Trophoblast cell (in vitro differentiated cells and primary cell): ENCODE data around the gene LIPI. TPM values are rescaled to one million over a fixed set of nuclear protein-coding genes. Genes with fewer than 3 reads are reported as not detected.

Source experiments
- DNase-seq, 2 donors: peaks; one replicate each; pipeline ENCODE4 v3.0.0-alpha.2; 2016
- H2AFZ ChIP-seq: 2 replicates; pipeline ENCODE4 v1.6.1; 2013; ENCODE audit warnings: low read length, moderate library complexity, mild to moderate bottlenecking; ENCODE audit not compliant: insufficient read depth, poor library complexity
- H2AK5ac ChIP-seq: 2 replicates; pipeline ENCODE4 v1.6.1; 2013; ENCODE audit warnings: mild to moderate bottlenecking, low read length
- H2BK120ac ChIP-seq: 2 replicates; pipeline ENCODE4 v1.6.1; 2013; ENCODE audit warnings: low read length, mild to moderate bottlenecking, moderate library complexity; ENCODE audit not compliant: insufficient read depth, poor library complexity
- H2BK12ac ChIP-seq: 2 replicates; pipeline ENCODE4 v1.6.1; 2013; ENCODE audit warnings: mild to moderate bottlenecking, low read length, moderate library complexity
- H2BK5ac ChIP-seq: 2 replicates; pipeline ENCODE4 v1.6.1; 2013; ENCODE audit warnings: low read length, low read depth, moderate library complexity, mild to moderate bottlenecking; ENCODE audit not compliant: poor library complexity
- H3K14ac ChIP-seq: 2 replicates; pipeline ENCODE4 v1.6.1; 2013; ENCODE audit warnings: mild to moderate bottlenecking, low read length
- H3K18ac ChIP-seq: 2 replicates; pipeline ENCODE4 v1.6.1; 2013; ENCODE audit warnings: mild to moderate bottlenecking, low read length
- H3K23ac ChIP-seq: 2 replicates; pipeline ENCODE4 v1.6.1; 2013; ENCODE audit warnings: low read length
- H3K27ac ChIP-seq: 2 replicates; pipeline ENCODE4 v1.5.1; 2013; ENCODE audit warnings: low read depth, mild to moderate bottlenecking, inconsistent platforms, low read length, moderate library complexity
- H3K27me3 ChIP-seq: 2 replicates; pipeline ENCODE4 v1.6.1; 2013; ENCODE audit warnings: inconsistent platforms, mild to moderate bottlenecking, low read length, moderate library complexity; ENCODE audit not compliant: insufficient read depth
- H3K36me3 ChIP-seq, 2 experiments: 1 replicate in 1 of 2; 2 replicates in 1 of 2; pipeline ENCODE4 v1.6.1; 2013; ENCODE audit warnings: low read length in 2 of 2, mild to moderate bottlenecking in 2 of 2, moderate library complexity in 1 of 2; ENCODE audit not compliant: insufficient read depth in 2 of 2, control insufficient read depth in 1 of 2
- H3K4ac ChIP-seq: 2 replicates; pipeline ENCODE4 v1.6.1; 2013; ENCODE audit warnings: low read depth, mild to moderate bottlenecking, low read length, moderate library complexity
- H3K4me1 ChIP-seq, 2 experiments: 1 replicate in 1 of 2; 2 replicates in 1 of 2; pipeline ENCODE4 v1.6.1; 2013; ENCODE audit warnings: low read length in 2 of 2, mild to moderate bottlenecking in 2 of 2, moderate library complexity in 1 of 2; ENCODE audit not compliant: insufficient read depth in 2 of 2, control insufficient read depth in 1 of 2
- H3K4me2 ChIP-seq: 2 replicates; pipeline ENCODE4 v1.6.1; 2013; ENCODE audit warnings: inconsistent platforms, mild to moderate bottlenecking, low read length, moderate library complexity
- H3K4me3 ChIP-seq: 2 replicates; pipeline ENCODE4 v1.5.1; 2013; ENCODE audit warnings: mild to moderate bottlenecking, low read depth, low read length, inconsistent platforms
- H3K79me1 ChIP-seq: one replicate; pipeline ENCODE4 v1.6.1; 2013; ENCODE audit warnings: low read length
- H3K79me2 ChIP-seq: 2 replicates; pipeline ENCODE4 v1.6.1; 2013; ENCODE audit warnings: low read length, mild to moderate bottlenecking; ENCODE audit not compliant: control insufficient read depth, insufficient read depth, poor library complexity
- H3K9ac ChIP-seq: 2 replicates; pipeline ENCODE4 v1.6.1; 2013; ENCODE audit warnings: mild to moderate bottlenecking, low read length
- H3K9me3 ChIP-seq: 2 replicates; pipeline ENCODE4 v1.6.1; 2013; ENCODE audit warnings: low read depth, mild to moderate bottlenecking, control low read depth, inconsistent platforms, low read length; ENCODE audit not compliant: insufficient read depth
- H4K12ac ChIP-seq: 2 replicates; pipeline ENCODE4 v1.6.1; 2013; ENCODE audit warnings: low read depth, mild to moderate bottlenecking, low read length, moderate library complexity
- H4K8ac ChIP-seq: 2 replicates; pipeline ENCODE4 v1.6.1; 2013; ENCODE audit warnings: low read depth, mild to moderate bottlenecking, low read length, moderate library complexity
- H4K91ac ChIP-seq: one replicate; pipeline ENCODE4 v1.6.1; 2013; ENCODE audit warnings: low read depth, mild to moderate bottlenecking, low read length, moderate library complexity
- WGBS: extraction: QIAGEN DNeasy Blood & Tissue Kit; methylation state at CpG from one replicate; pipeline ENCODE4 v1.1.7; 2013; ENCODE audit warnings: missing lambda C conversion rate; ENCODE audit not compliant: insufficient read length, insufficient coverage; ENCODE audit errors: extremely low coverage; 5-methylcytosine and 5-hydroxymethylcytosine counted together
- polyA plus RNA-seq: library from polyadenylated mRNA; stranded (reverse); fragments of 200-250 nt; gene quantifications from 2 replicates; pipeline ENCODE4 v1.2.3, GENCODE V29; 2013

The LIPI gene
- not detected in 2 replicates for polyA plus RNA-seq

GRCh38 chr21:14210738-14211137 lies at the start of gene LIPI:
TSS of gene LIPI (minus strand) at chr21:14210955. CDS start at chr21:14210845, 110 bp downstream.
- Histone ChIP-seq H3K9ac (no peak within 1 kb of the TSS), H3K4me1 (no peaks in the 10 kb centered on the region), H4K91ac (no peak within 1 kb of the TSS), H3K4me3 (no peak within 1 kb of the TSS), H2BK5ac (no peak within 1 kb of the TSS), H3K27ac (no peak within 1 kb of the TSS), H3K79me1 (no peaks in the 10 kb centered on the region), H2AK5ac (no peak within 1 kb of the TSS), H2BK120ac (no peak within 1 kb of the TSS), H3K18ac (no peak within 1 kb of the TSS), H3K79me2 (no peaks in the 10 kb centered on the region), H3K4ac (no peak within 1 kb of the TSS), H3K14ac (no peak within 1 kb of the TSS), H4K12ac (no peak within 1 kb of the TSS), H3K9me3 (no peaks in the 10 kb centered on the region), H3K4me2 (no peak within 1 kb of the TSS), H2BK12ac (no peak within 1 kb of the TSS), H3K23ac (no peak within 1 kb of the TSS), H4K8ac (no peak within 1 kb of the TSS), H2AFZ (no peak within 1 kb of the TSS), H3K27me3 (no peaks in the 10 kb centered on the region), H3K36me3 (no peaks in the 10 kb centered on the region)
- no peak for DNase-seq
- no CpG with 5 or more reads among the region's 1 CpG for WGBS

GRCh38 chr21:14260174-14260764 lies 49.5 kb upstream of the LIPI start:
- H3K27me3 ChIP-seq: no peaks in the 10 kb centered on the region
- no peak for DNase-seq
- no peaks in the 10 kb centered on the region for H3K36me3 ChIP-seq
- WGBS: no CpG with 5 or more reads among the region's 1 CpG
- H3K9ac ChIP-seq: no peak overlapping the region
- H3K4me3 ChIP-seq: no peak overlapping the region
- H3K9me3 ChIP-seq: no peaks in the 10 kb centered on the region
- no peak overlapping the region for H3K23ac ChIP-seq
- H4K91ac ChIP-seq: no peak overlapping the region
- H3K14ac ChIP-seq: no peak overlapping the region
- no peak overlapping the region for H2BK120ac ChIP-seq
- H2BK12ac ChIP-seq: no peak overlapping the region
- H3K79me1 ChIP-seq: no peaks in the 10 kb centered on the region
- no peak overlapping the region for H3K4me2 ChIP-seq
- no peak overlapping the region for H4K12ac ChIP-seq
- no peak overlapping the region for H2AK5ac ChIP-seq
- H4K8ac ChIP-seq: no peak overlapping the region
- H3K4me1 ChIP-seq: no peaks in the 10 kb centered on the region
- no peak overlapping the region for H2BK5ac ChIP-seq
- no peak overlapping the region for H3K27ac ChIP-seq
- H3K18ac ChIP-seq: no peak overlapping the region
- H3K79me2 ChIP-seq: no peaks in the 10 kb centered on the region
- H3K4ac ChIP-seq: no peak overlapping the region
- H2AFZ ChIP-seq: no peak overlapping the region

DNA sequence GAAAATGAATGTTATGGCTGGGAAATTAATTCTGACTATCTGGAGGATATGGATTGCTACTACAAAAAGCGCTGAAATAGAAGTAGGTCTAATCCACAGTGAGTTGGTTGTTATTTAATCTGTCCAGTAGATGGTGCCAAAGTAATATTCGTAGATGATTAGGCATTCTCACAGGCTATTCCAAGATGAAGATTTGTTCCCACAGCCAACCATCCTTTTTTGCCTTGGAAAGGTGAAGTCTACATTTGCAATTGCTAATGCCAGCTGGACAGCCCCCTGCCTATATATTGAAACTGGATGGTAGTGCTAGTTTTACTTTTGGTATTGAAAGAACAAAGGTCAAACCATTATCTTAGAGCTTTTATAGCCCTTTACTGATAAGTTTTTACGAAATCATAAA lies 49.0 kb upstream of the LIPI start:
- Histone ChIP-seq H3K9me3 (no peaks in the 10 kb centered on the region), H3K27me3 (no peaks in the 10 kb centered on the region), H4K8ac (no peak overlapping the region), H3K14ac (no peak overlapping the region), H2AK5ac (no peak overlapping the region), H3K4me3 (no peak overlapping the region), H3K79me1 (no peaks in the 10 kb centered on the region), H3K4me1 (no peaks in the 10 kb centered on the region), H3K27ac (no peak overlapping the region), H2BK12ac (no peak overlapping the region), H3K4me2 (no peak overlapping the region), H2AFZ (no peak overlapping the region), H3K9ac (no peak overlapping the region), H3K4ac (no peak overlapping the region), H3K23ac (no peak overlapping the region), H3K36me3 (no peaks in the 10 kb centered on the region), H4K91ac (no peak overlapping the region), H4K12ac (no peak overlapping the region), H2BK120ac (no peak overlapping the region), H2BK5ac (no peak overlapping the region), H3K79me2 (no peaks in the 10 kb centered on the region), H3K18ac (no peak overlapping the region)
- peak; percentile 14 to 78 for DNase-seq
- WGBS: no CpG with 5 or more reads among the region's 3 CpGs

- Histone ChIP-seq H3K14ac (no peak overlapping the region), H3K4me1 (no peaks in the 10 kb centered on the region), H4K12ac (no peak overlapping the region), H2AK5ac (no peak overlapping the region), H3K4me3 (no peak overlapping the region), H3K27me3 (no peaks in the 10 kb centered on the region), H2AFZ (no peak overlapping the region), H3K9ac (no peak overlapping the region), H3K4me2 (no peak overlapping the region), H4K8ac (no peak overlapping the region), H2BK12ac (no peak overlapping the region), H3K27ac (no peak overlapping the region), H3K79me1 (no peaks in the 10 kb centered on the region), H3K4ac (no peak overlapping the region), H3K79me2 (no peaks in the 10 kb centered on the region), H3K36me3 (no peaks in the 10 kb centered on the region), H2BK5ac (no peak overlapping the region), H4K91ac (no peak overlapping the region), H3K23ac (no peak overlapping the region), H3K9me3 (no peaks in the 10 kb centered on the region), H3K18ac (no peak overlapping the region), H2BK120ac (no peak overlapping the region)
- no peak for DNase-seq
- no CpG with 5 or more reads among the region's 1 CpG for WGBS
Measured at GRCh38 chr21:14251336-14251735, 40.6 kb upstream of the LIPI start.
